GM12873 (cell line): Measurements from ENCODE around the gene EXOC7.

ENCODE experiments used
- CTCF ChIP-seq: IDR thresholded peaks from 2 replicates; pipeline ENCODE4 v1.5.1; 2012; ENCODE audit warnings: low read depth, mild to moderate bottlenecking, moderate library complexity, low read length, control low read depth; ENCODE audit not compliant: insufficient read depth; ENCODE audit errors: missing control alignments

EXOC7 gene

DNA sequence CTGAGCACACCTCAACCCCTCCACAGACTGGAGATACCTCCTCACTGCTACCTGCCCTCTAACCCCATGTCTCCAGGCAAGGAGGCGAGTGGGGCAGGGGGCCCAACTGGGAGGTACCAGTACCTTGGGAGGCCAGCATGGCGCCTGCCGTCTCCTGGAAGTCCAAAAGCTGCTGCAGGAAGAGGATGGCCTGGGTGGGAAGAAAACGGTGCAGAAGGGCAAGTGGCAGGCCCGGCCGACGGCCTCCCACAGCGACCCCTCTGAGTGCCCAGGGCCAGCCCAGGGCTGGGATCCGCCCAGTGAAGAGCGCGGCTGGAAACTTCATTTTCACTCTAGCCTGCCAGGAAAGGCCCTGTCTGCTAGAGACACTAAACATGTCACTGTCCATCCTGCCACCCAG lies 16.1 kb downstream of the EXOC7 start:
- TF ChIP-seq CTCF = no peak

DNA sequence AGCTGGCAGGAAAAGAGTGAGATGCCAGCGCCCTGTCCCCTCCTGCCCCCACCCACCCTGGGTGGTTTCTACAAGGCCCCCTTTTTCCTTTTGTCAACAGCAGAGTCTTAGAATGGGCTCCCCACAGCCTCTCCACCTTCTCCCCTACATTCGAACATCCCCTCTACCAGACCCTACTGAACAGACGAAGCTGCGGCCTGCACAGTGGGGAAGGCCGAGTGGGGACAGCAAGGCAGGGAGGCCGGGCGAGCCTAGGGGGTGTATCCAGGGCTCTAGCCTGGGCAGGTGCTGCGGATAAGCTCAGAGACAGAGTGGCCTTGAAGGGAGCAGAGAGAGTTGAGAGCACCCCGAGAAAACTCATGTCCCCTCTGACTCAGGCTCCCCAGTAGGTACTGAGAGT lies 17.2 kb downstream of the EXOC7 start:
- TF ChIP-seq CTCF = no peak

DNA sequence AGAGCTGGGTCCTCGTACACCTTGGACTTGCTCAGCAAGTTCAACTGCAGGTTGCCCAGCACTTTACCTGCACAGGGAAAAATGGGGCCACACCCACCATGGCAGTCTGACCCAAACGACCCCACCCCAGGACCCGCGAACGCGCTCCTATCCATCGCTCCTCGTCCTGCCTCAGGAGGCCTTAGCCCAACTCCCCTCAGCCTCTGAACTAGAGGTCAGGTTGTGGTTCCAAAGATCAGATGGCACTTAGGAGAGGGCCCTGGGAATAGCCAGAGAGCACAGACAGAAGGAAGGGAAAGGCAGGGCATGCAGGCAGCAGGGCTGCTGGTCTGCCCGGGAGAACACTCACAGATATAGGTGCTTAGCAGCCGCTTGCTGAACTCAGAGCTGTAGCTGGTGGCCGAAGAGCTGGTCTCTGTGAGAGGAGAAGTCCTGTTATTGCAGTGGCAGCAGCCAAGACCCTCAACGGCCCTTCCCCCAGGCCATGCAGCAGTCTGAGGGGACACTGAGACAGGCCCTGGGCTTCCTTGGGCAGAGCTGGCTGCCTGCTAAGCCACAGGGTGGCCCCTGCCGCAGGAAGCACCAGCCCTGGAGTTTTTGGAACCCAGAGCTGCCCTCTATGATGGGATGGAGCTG lies 17.7 kb downstream of the EXOC7 start:
- TF ChIP-seq CTCF = no peak

GRCh38 chr17:76085066-76085730 lies 18.4 kb downstream of the EXOC7 start:
- no peak for TF ChIP-seq CTCF

- TF ChIP-seq CTCF = no peak
Observed at GRCh38 chr17:76083536-76084182, 19.9 kb downstream of the EXOC7 start.

DNA sequence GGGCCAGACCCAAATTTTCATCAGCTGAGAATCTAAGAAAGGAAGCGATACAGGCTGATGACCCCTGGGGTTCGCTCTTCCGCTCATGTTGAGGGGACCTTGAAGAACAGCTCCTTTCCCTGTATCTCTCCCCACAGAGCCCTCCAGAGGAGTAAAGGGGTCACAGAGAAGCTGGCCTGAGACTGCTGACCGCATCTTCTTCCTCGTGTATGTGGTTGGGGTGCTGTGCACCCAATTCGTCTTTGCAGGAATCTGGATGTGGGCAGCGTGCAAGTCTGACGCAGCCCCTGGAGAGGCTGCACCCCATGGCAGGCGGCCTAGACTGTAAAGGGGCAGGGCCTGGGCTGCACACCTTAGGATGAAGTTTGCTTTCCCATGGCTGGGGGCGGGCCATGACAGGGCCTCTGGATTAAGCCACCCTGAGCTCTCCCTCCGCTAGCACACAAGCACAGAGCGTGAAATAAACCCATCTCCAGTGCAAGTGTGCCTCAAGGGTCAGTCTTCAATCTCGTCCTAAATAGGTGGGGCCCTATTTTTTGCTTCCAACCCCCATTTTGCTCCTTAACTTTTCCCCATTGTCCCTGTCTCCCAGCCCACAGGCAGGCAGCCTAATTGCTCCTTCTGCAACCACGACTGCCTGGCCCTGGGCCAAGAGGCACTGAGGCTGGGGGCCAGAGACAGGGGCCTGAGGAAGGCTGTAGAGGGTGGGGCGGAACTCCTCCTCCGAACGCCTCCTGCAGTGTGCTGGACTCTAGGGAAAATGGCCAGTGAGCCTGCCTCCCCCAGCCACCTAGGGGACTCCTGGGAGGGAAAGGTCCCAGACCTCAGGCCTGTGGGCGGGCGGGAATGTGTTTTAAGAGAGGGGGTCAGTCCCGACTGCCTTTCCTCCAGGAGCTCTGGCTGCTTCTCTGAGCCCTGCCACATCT lies 21.0 kb downstream of the EXOC7 start:
- TF ChIP-seq CTCF = no peak
